Midbrain (tissue), 1 donor: Measurements from ENCODE around the gene TMEM51.

Source experiments
- DNase-seq: peaks from one replicate; lab custom pipeline; 2025; lab: John Stamatoyannopoulos, UW

The TMEM51 gene

GRCh38 chr1:15177710-15178166 lies 24.2 kb downstream of the TMEM51 start:
- DNase-seq, result no peak

GRCh38 chr1:15178571-15179484 lies 25.3 kb downstream of the TMEM51 start:
- no peak for DNase-seq

GRCh38 chr1:15179485-15179883 lies 25.9 kb downstream of the TMEM51 start:
- DNase-seq, result no peak

- peak; percentile 86 for DNase-seq
Measured at GRCh38 chr1:15180189-15180588, 26.6 kb downstream of the TMEM51 start.

GRCh38 chr1:15180945-15181523 lies 27.5 kb downstream of the TMEM51 start:
- DNase-seq, result no peak

GRCh38 chr1:15181564-15181963 lies 28.0 kb downstream of the TMEM51 start:
- no peak for DNase-seq

- no peak for DNase-seq
Measured at GRCh38 chr1:15184436-15185241, 31.1 kb downstream of the TMEM51 start.

GRCh38 chr1:15185617-15186016 lies 32.1 kb downstream of the TMEM51 start:
- DNase-seq, result no peak

GRCh38 chr1:15186073-15186845 lies 32.7 kb downstream of the TMEM51 start:
- DNase-seq, result no peak

GRCh38 chr1:15186846-15187151 lies 33.3 kb downstream of the TMEM51 start:
- DNase-seq, result no peak

GRCh38 chr1:15187175-15188129 lies 33.9 kb downstream of the TMEM51 start:
- no peak for DNase-seq

GRCh38 chr1:15188130-15188524 lies 34.6 kb downstream of the TMEM51 start:
- no peak for DNase-seq

- DNase-seq, result no peak
Measured at GRCh38 chr1:15188678-15189077, 35.1 kb downstream of the TMEM51 start.

- no peak for DNase-seq
Measured at GRCh38 chr1:15189692-15190370, 36.3 kb downstream of the TMEM51 start.

GRCh38 chr1:15191267-15191666 lies 37.7 kb downstream of the TMEM51 start:
- no peak for DNase-seq

- DNase-seq, result no peak
Measured at GRCh38 chr1:15191770-15192169, 38.2 kb downstream of the TMEM51 start.

- DNase-seq, result no peak
Measured at GRCh38 chr1:15192916-15193550, 39.5 kb downstream of the TMEM51 start.

- DNase-seq, result no peak
Measured at GRCh38 chr1:15195420-15196052, 42.0 kb downstream of the TMEM51 start.

GRCh38 chr1:15196069-15196468 lies 42.5 kb downstream of the TMEM51 start:
- no peak for DNase-seq
